ENCODE results near the gene PDK3. TPM values are rescaled to one million over a fixed set of nuclear protein-coding genes. Genes with fewer than 3 reads are reported as not detected.
A peak's percentile ranks its signal among the peaks of the same experiment; 100 is the strongest.

The PDK3 gene
- total and polyA plus RNA-seq, 7 donors, result 3.6 to 63.2 (median 47.6) TPM

DNA sequence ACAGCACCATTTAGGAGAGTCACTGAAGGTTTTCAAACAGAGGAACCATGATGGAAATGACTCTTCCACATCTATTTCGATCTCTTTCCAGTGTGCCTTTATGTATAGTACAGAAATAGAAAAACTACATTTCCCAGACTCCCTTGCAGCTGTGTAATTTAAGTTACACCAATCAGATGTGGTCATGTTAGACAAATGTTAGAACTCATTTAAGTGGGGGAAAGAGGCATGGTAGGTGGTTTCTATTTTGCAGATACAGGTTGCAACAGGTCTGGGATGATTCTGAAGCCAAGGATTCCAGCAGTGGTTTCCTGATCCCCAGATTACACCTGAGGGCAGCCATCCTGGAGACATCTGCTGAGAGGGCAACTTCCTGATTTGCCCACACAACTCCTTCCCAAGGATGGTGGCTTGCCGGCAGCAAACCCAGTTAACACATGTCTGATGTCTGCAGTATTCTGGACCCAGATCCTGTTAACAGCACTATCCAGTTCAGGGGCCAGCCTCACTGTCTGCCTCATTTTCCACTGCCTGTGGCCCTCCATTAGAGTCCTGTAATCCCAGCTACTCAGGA is 38.7 kb upstream of the PDK3 start:
- 58 to 73% methylated on average over 2 of the region's 2 CpGs for WGBS, 2 donors
- Histone ChIP-seq H3K4me1 (peaks cover 0 to 43% (median 22%) of the 10 kb centered on the region in 4 donors), H3K9me3 (no peaks in the 10 kb centered on the region), H3K27ac (peak overlapping the region; percentile 53 to 85 (median 77)), H3K36me3 (no peaks in the 10 kb centered on the region), H3K4me3 (no peak overlapping the region), H3K27me3 (no peaks in the 10 kb centered on the region)
- intact Hi-C loops (cut with DNase I), result loop anchor here (2.0 kb wide), 2 partner anchors 40 to 68 kb away; no protein-coding TSS in a partner anchor
- no peak for TF ChIP-seq EP300 (IDR thresholded peaks at IDR 0.05)
- no peak for TF ChIP-seq POLR2A (IDR thresholded peaks at IDR 0.05)
- TF ChIP-seq, protein P1, sequence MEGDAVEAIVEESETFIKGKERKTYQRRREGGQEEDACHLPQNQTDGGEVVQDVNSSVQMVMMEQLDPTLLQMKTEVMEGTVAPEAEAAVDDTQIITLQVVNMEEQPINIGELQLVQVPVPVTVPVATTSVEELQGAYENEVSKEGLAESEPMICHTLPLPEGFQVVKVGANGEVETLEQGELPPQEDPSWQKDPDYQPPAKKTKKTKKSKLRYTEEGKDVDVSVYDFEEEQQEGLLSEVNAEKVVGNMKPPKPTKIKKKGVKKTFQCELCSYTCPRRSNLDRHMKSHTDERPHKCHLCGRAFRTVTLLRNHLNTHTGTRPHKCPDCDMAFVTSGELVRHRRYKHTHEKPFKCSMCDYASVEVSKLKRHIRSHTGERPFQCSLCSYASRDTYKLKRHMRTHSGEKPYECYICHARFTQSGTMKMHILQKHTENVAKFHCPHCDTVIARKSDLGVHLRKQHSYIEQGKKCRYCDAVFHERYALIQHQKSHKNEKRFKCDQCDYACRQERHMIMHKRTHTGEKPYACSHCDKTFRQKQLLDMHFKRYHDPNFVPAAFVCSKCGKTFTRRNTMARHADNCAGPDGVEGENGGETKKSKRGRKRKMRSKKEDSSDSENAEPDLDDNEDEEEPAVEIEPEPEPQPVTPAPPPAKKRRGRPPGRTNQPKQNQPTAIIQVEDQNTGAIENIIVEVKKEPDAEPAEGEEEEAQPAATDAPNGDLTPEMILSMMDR (IDR thresholded peaks at IDR 0.05), result no peak
- no peak for TF ChIP-seq POLR2AphosphoS5 (IDR thresholded peaks at IDR 0.05)
- no peak for DNase-seq

DNA sequence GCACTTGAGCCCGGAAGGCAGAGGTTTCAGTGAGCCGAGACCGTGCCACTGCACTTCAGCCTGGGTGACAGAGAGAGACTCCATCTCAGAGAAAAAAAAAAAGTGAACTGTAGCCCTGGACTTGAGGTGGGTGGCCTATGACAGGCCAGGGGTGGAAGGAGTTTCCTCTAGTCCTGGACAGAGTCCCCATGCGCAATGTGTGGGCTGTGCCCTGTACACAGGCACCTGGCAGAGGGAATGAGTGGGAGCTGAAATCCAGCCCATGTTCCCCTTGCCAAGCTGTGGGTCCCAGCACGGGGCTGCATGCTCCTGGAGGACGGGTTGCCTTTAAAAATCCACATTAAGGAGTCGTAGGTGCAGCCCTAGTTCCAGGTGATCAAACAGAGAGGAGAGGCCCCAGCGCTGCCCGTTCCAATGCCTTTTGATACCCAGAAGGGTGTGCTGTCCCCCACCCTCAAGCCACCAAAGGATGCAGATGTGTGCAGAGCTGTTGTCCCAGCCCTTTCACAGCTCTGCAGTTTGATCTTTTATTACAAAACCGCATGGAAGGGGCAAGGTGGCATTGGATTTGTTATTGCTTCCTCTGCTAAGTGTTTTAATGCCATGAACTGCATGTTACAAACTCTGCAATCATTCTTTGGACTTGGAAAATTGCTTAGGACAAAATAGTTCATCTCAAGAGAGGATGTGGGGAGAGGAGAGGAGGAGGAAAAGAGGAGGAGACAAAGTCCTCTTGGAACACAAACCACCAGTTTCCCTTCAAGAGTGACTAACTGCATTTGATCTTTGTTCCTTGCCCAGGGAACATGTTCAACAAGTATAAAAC is 38.0 kb upstream of the PDK3 start:
- no peak overlapping the region for H3K4me3 ChIP-seq
- WGBS, 2 donors, result 46 to 72% methylated on average over 10 of the region's 10 CpGs
- no peaks in the 10 kb centered on the region for H3K9me3 ChIP-seq
- intact Hi-C loops (cut with DNase I), result loop anchor here (2.0 kb wide), 2 partner anchors 40 to 68 kb away; no protein-coding TSS in a partner anchor
- no peak for DNase-seq
- H3K4me1 ChIP-seq, result peaks cover 0 to 43% (median 22%) of the 10 kb centered on the region in 4 donors
- TF ChIP-seq, protein P1 (IDR thresholded peaks at IDR 0.05), result no peak
- TF ChIP-seq EP300 (IDR thresholded peaks at IDR 0.05) (no peak), POLR2AphosphoS5 (IDR thresholded peaks at IDR 0.05) (peak in 2 of 4 donors; percentile 54 to 60), POLR2A (IDR thresholded peaks at IDR 0.05) (no peak)
- peak overlapping the region; percentile 53 to 85 (median 77) for H3K27ac ChIP-seq
- no peaks in the 10 kb centered on the region for H3K36me3 ChIP-seq
- no peaks in the 10 kb centered on the region for H3K27me3 ChIP-seq

DNA sequence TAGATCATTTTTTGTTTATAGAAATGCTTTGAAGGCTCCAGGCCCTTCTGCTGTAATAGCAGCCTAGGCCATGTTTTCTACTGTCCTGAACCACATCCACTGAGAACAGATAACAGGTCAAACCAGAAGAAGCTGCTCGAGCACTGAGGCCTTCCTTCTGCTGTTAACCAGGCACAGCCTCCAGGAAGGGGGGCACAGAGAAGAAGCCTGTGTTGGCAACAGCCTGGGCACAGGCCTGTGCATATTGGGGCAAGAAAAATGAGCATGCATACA is 37.4 kb upstream of the PDK3 start:
- Histone ChIP-seq H3K27me3 (no peaks in the 10 kb centered on the region), H3K27ac (peak overlapping the region; percentile 53 to 85 (median 77)), H3K4me1 (peaks cover 0 to 43% (median 22%) of the 10 kb centered on the region in 4 donors), H3K9me3 (no peaks in the 10 kb centered on the region), H3K36me3 (no peaks in the 10 kb centered on the region), H3K4me3 (no peak overlapping the region)
- 3 to 36% methylated on average over 1 of the region's 1 CpG for WGBS, 2 donors
- no peak for DNase-seq
- TF ChIP-seq POLR2AphosphoS5 (IDR thresholded peaks at IDR 0.05), result peak in 1 of 4 donors; percentile 28
- TF ChIP-seq, protein P1 (IDR thresholded peaks at IDR 0.05), result no peak
- intact Hi-C loops (cut with DNase I), result loop anchor here (2.0 kb wide), 2 partner anchors 39 to 67 kb away; no protein-coding TSS in a partner anchor

DNA sequence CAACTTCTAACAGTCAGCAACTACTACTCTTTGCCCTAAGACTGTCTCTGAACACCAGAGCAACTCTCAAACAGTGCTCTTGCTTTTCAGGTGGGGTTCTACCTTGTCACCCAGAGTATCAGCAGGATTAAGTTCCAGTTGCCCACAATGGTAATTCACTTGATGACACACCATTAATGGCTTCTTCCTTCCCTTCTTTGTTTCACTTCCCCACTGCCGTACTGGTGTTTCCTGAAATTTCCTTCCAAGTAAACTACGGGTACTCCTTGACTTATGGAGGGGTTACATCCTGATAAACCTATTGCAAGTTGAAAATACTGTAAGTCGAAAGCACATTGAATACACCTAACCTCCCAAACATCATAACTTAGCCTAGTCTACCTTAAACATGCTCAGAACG is 36.6 kb upstream of the PDK3 start:
- H3K9me3 ChIP-seq, result no peaks in the 10 kb centered on the region
- 85 to 93% methylated on average over 4 of the region's 4 CpGs for WGBS, 2 donors
- peak overlapping the region; percentile 53 to 85 (median 77) for H3K27ac ChIP-seq
- H3K4me3 ChIP-seq, result no peak overlapping the region
- peaks cover 0 to 43% (median 22%) of the 10 kb centered on the region in 4 donors for H3K4me1 ChIP-seq
- intact Hi-C loops (cut with DNase I), result no loop called here
- H3K27me3 ChIP-seq, result no peaks in the 10 kb centered on the region
- no peaks in the 10 kb centered on the region for H3K36me3 ChIP-seq
- TF ChIP-seq EP300 (IDR thresholded peaks at IDR 0.05) (no peak), POLR2A (IDR thresholded peaks at IDR 0.05) (no peak), POLR2AphosphoS5 (IDR thresholded peaks at IDR 0.05) (no peak)
- TF ChIP-seq, protein P1 (IDR thresholded peaks at IDR 0.05), result no peak
- DNase-seq, result no peak

Measured in sigmoid colon (tissue), 7 donors.